ENCODE measurements around the gene TUBA1A.
"Not testable (repeated sequence)": the region's sequence is repeated elsewhere in the genome, so short reads cannot be mapped to it uniquely, and the experiment has no call there.

The TUBA1A gene

DNA sequence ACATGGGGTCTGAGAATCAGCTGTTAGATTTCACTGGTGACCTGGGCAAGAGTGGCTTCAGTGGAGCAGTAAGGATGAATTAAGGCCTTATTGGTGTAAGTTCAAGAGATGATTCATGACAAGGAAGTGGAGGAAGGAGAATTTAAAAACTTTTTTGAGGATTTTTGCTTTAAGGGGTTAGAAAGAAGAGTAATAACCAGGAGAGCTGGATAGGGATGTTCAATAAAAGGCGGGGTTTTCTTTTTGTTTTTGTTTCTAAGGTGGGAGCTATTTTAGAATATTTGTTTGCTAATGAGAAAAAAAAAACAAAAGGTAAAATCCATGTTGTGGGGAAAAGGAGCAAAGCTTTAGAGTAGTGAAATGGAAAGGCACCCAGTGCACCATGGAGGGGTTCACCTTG is 42.5 kb downstream of the TUBA1A start:
- DNase-seq = no peak

DNA sequence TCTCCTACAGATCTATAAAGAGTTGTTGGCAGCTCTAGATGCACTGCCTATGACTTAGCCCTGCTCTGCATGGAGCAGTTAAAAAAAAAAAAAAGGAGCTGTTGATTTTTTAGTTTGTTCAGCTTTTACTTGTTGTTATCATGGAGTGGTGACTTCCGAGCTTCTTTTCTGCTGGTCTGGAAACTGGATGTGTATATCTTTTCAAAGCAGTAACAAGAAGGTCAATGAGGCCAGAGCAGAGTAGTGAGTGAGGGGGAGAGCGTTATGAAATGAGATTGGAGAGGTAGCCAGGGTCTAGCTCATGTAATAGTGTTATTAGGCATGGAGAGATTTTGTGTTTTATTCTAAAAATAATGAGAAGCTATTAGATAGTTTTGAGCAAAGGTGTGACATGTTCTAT is 44.5 kb downstream of the TUBA1A start:
- DNase-seq = no peak

- no peak for DNase-seq
These were observed 49.9 kb downstream of the TUBA1A start for GRCh38 chr12:49138999-49139398.

DNA sequence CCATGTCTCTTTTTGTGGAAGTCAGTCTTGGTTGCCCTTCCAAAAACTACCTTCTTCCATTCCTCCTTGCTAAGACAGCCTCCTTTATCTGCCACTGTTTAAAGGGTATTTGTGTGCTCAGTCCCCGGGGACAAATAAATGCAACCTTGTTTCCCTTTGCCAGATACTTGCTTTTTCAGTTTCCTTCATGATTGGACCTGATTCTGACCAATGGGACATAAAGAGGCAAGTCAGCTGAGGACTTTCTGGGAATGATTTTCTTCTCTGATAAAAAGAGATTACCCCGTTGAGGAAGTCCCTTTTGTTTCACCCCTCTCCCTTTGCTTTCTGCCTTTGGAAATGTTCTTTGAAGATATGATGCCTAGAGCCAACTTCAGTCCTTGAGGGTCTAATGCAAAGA is 50.3 kb downstream of the TUBA1A start:
- DNase-seq = no peak

GRCh38 chr12:49137476-49137875 is 51.4 kb downstream of the TUBA1A start:
- no peak for DNase-seq

- not testable (repeated sequence) for DNase-seq
These were observed 51.9 kb downstream of the TUBA1A start for GRCh38 chr12:49136997-49137396.
